Measurements from ENCODE around the gene VPS50.
"Not testable (repeated sequence)": the region's sequence is repeated elsewhere in the genome, so short reads cannot be mapped to it uniquely, and the experiment has no call there.

The VPS50 gene

GRCh38 chr7:93337052-93337451 lies 104.9 kb downstream of the VPS50 start:
- no peak for DNase-seq (ENCODE audit: low spot score)

DNA sequence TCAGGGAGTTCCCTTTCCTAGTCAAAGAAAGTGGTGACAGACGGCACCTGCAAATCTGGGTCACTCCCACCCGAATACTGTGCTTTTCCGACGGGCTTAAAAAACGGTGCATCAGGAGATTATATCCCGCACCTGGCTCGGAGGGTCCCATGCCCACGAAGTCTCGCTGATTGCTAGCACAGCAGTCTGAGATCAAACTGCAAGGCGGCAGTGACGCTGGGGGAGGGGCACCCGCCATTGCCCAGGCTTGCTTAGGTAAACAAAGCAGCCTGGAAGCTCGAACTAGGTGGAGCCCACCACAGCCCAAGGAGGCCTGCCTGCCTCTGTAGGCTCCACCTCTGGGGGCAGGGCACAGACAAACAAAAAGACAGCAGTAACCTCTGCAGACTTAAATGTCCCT lies 110.0 kb downstream of the VPS50 start:
- not testable (repeated sequence) for DNase-seq (ENCODE audit: low spot score)

DNA sequence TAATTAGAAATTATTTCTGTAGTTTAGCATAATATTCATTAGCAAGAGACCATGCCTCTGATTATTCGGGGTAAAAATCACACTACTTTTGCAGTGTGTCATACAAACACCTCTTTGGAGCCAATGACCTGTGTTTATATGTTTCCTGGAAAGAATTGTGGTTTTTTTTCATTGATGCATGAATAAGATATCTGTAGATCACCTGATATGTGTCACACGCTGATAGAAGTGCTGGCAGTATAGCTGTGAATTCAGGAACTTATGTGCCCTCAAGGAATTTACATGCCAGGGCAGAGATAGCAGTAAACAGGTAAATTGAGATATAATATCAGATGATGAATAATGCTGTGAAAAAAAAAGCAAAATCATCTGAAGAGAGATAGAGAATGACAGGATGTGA lies 118.2 kb downstream of the VPS50 start:
- DNase-seq (ENCODE audit: low spot score): no peak

GRCh38 chr7:93352881-93353280 lies 120.7 kb downstream of the VPS50 start:
- no peak for DNase-seq (ENCODE audit: low spot score)

GRCh38 chr7:93354815-93355214 lies 122.6 kb downstream of the VPS50 start:
- no peak for DNase-seq (ENCODE audit: low spot score)

GRCh38 chr7:93359520-93360198 lies 127.5 kb downstream of the VPS50 start:
- DNase-seq (ENCODE audit: low spot score): no peak

GRCh38 chr7:93361853-93362252 lies 129.7 kb downstream of the VPS50 start:
- no peak for DNase-seq (ENCODE audit: low spot score)

DNA sequence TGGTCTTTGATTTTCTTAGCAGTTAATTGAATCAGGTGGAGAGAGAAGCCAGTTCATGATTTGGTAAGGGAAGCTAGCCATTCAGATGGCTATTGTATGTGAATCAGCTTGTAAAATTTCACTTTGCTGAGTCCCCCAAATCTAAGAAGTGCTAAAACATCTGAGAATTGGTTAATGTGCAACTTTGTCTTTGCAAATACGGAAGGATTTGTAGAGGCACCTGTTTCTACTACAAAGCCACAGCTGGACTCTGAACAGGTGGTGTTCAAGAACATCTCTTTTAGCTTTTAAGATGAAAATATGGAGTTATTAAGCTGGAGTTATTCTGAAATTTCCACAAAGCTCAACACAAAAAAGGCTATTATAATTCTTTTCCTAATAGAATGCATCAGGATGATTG lies 132.6 kb downstream of the VPS50 start:
- DNase-seq (ENCODE audit: low spot score): no peak

DNA sequence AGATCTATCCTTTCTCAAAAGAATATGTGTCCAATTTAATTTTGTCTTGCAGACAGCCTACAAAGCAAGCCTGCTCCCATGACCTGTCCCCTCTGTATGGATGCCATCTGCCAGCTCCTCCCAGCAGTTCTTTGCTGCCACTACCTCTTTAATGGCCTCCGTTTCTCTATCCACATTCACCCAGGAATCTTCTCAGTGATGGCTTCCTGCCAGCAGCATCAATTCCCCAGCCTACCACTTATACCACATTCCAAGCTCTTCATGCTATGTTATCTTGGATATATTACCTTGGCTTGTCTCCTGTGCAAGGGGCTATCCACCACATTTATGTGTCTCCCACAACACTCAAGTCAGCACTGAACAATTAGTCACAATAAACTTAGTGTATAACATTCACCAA lies 133.2 kb downstream of the VPS50 start:
- no peak for DNase-seq (ENCODE audit: low spot score)

- no peak for DNase-seq (ENCODE audit: low spot score)
These were observed 134.7 kb downstream of the VPS50 start for GRCh38 chr7:93366816-93367215.

GRCh38 chr7:93367254-93367653 lies 135.1 kb downstream of the VPS50 start:
- DNase-seq (ENCODE audit: low spot score): no peak

DNA sequence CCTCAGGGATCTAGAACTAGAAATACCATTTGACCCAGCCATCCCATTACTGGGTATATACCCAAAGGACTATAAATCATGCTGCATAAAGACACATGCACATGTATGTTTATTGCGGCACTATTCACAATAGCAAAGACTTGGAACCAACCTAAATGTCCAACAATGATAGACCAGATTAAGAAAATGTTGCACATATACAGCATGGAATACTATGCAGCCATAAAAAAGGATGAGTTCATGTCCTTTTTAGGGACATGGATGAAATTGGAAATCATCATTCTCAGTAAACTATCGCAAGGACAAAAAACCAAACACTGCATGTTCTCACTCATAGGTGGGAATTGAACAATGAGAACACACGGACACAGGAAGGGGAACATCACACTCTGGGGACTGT lies 138.8 kb downstream of the VPS50 start:
- DNase-seq (ENCODE audit: low spot score): not testable (repeated sequence)

GRCh38 chr7:93373537-93373936 lies 141.4 kb downstream of the VPS50 start:
- no peak for DNase-seq (ENCODE audit: low spot score)

DNA sequence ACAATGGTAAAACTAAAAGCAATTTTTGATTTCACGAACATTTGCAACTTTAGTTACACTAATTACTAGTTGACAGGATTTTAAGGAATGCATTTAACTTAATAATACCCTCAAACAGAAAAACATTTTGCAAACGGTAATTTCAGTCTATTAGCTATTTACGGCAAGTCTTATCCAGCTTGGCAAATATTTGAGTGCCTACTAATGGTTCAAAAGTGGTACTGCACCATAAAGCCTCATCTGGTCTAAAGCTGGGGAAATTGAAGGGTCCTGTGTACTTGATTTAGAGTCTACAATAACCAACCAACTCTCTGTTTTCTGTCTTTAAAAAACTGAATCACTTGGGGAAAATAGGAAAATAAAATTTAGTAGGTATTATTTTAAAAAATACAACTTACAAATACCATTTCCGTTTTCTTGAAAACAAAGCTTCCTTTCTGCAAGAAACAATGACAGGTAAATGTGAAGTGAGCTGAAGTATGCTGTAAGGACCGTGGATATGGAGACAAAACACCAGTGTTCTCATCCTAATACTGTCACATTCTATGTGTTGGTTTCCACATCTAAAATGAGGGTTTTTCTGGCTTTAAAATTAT lies 142.3 kb downstream of the VPS50 start:
- DNase-seq (ENCODE audit: low spot score): peak; percentile 24

- DNase-seq (ENCODE audit: low spot score): no peak
These were observed 143.4 kb downstream of the VPS50 start for GRCh38 chr7:93375603-93376002.

DNA sequence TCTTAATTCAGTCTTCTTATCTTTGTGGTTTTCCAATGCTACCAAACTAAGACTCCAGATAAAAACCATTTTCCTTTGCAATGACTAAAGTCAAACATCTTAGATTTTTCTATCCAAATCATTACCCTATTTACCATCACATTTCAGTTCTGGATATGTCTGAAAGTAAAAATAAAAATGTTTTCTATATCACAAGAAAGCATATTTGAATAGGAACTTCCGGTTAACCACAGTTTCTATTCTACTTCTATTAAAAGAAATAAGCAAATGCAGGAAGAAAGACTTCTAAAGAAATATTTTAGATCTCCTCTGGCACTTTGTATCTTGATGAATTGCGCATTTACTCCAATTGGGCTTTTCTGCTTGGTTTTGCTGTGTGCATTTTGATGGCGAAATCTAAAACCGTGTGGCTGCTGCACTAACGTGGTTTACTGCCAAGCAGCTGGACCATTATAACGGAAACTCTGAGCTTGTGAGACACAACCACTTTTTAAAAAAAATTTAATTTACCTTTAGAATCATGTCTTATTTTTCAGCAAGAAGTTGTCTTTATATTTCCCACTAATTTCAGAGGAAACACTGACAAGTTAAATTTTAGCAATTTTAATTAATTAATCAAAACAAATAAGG lies 146.1 kb downstream of the VPS50 start:
- no peak for DNase-seq (ENCODE audit: low spot score)

DNA sequence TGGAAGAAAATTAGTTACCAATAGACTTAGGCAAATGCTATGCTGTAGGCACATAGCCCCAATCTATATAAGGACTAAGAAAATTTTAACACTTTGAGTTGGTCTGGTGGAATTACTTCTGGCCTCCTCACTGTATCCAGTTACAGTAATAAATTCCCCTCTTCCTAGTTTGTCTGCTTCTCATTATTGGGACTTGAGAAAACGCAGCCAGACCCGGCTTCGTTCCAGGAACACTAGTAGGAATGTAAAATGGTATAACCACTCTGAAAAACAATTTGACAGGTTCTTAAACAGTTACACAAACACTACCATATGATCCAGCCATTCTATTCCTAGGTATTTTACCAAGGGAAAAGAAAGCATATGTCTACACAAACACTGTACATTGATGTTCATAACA lies 150.2 kb downstream of the VPS50 start:
- DNase-seq (ENCODE audit: low spot score): no peak

DNA sequence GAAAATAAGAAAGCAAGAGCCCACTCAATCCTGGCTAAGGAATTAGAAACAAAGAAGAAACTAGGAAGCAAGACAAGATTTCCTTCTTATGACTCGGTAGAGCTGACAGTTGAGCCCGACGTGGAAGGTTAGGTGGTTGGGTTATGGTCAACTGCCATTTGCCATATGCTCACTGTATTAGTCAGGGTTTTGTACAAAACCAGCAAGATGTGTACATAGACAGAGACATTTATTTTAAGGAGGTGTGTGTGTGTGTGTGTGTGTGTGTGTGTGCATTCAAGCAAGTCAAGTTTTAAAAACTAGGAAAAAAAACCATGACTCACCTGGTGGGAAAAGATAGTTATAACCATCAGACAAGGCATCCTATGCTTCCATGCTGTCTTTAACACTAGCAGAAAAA lies 158.5 kb downstream of the VPS50 start:
- no peak for DNase-seq (ENCODE audit: low spot score)

- no peak for DNase-seq (ENCODE audit: low spot score)
These were observed 160.8 kb downstream of the VPS50 start for GRCh38 chr7:93392984-93393383.

DNA sequence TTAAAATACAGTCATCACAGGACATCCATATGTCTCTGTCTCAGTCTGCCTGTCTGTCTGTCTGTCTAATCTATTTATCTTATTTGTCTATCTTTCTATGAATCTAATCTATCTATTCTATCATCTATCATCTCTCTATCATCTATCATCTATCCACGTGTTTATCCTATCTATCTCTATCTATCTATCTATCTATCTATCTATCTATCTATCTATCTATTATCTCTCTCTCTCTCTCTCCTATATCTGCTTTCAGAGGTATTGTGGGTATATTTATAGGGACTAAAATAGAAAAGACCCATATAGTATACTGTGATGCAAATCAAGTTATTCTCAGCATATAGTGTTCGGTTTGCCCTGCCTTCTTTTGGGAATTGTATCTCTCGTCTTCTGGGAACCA lies 167.5 kb downstream of the VPS50 start:
- no peak for DNase-seq (ENCODE audit: low spot score)

GRCh38 chr7:93402944-93403343 lies 170.8 kb downstream of the VPS50 start:
- DNase-seq (ENCODE audit: low spot score): no peak

DNA sequence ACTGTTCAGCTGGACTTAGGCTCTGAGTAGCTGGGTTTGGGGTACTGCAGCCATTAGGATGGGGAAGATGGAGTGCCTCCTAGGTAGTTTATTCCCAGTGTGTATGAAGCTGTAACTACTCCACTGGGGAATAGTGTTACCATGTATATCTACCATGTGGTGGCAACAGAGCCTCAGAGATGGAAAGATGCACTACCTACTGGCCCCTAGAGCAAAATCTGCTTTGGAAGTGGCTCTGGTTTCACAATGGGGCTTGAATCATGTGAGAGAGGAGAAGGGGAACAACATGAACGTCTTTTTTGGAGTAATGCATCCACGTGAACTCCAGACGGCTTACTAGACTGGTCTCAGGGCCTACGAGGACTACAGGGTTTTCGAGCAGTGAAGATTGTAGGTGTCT lies 175.1 kb downstream of the VPS50 start:
- no peak for DNase-seq (ENCODE audit: low spot score)

DNA sequence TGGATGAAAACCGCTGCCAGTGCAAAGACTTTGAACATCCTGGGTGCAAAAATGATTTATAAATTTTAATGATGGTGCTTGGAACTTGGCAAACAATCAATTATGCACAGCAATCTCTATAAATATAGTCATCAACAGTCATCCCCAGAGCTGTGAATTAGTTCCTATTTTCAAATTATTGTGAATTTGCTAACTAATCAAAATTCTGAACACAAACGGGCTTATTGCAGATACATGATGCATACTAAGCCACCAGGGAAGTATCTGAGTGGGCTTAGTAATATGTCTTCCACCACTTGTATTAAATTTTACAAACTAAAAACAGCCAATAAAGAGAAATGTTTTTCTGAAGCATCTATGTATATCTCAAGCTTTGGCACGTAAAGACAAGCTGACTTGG lies 177.2 kb downstream of the VPS50 start:
- no peak for DNase-seq (ENCODE audit: low spot score)

All from AG08396 (cell line).